ENCODE data around the gene ARMC12. TPM values are rescaled to one million over a fixed set of nuclear protein-coding genes. Genes with fewer than 3 reads are reported as not detected.
"Not testable (repeated sequence)": the region's sequence is repeated elsewhere in the genome, so short reads cannot be mapped to it uniquely, and the experiment has no call there.

ARMC12 gene
- total RNA-seq, 1 donor from 2014 or later = not detected

DNA sequence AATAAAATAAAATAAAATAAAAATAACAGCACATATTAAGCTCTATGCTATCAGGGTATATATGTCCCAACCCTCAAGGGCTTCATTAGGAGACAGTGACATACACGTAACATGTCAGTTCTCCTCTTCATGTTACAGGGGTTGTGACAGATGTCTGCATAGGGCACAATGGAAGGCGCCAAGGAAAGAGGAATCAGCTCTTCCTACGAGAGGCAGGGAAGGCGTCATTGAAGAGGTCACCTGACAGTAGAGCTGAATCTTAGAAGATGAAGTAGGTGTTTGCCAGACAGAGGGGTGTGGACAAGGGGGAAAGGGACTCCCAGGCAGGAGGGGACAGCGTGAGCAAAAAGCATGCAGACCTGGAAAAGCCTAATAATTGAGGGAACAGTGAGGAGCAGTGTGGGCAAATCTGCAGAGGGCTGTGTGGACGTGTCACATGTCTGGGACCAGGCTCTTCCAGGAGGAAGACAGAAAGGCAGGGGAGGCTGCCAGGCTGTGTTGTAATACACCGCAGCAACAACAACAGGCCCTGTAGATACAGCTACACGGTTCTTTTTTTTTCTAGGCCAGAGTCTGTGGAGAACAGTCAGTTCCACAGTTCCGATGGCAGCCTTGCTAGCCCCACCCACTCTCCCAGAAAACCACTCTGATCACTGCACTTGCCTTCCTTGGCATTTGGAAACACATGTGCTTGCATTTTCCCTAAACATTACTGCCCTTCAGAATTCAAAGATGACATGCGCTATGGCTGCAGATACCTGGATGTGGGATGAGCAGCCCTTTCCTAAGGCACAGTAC is 45.6 kb upstream of the ARMC12 start:
- Histone ChIP-seq H3K9me3 (no peaks in the 10 kb centered on the region), H3K4me3 (no peak overlapping the region), H3K36me3 (no peaks in the 10 kb centered on the region), H3K4me1 (peaks cover 29% of the 10 kb centered on the region), H3K27me3 (ENCODE audit: low read depth) (no peaks in the 10 kb centered on the region), H3K27ac (peak overlapping the region; percentile 75)
- DNase-seq = peak; percentile 90
- intact Hi-C loops (cut with DNase I) = no loop called here
- ATAC-seq = peak; percentile 36 to 82
- TF ChIP-seq, protein P1, sequence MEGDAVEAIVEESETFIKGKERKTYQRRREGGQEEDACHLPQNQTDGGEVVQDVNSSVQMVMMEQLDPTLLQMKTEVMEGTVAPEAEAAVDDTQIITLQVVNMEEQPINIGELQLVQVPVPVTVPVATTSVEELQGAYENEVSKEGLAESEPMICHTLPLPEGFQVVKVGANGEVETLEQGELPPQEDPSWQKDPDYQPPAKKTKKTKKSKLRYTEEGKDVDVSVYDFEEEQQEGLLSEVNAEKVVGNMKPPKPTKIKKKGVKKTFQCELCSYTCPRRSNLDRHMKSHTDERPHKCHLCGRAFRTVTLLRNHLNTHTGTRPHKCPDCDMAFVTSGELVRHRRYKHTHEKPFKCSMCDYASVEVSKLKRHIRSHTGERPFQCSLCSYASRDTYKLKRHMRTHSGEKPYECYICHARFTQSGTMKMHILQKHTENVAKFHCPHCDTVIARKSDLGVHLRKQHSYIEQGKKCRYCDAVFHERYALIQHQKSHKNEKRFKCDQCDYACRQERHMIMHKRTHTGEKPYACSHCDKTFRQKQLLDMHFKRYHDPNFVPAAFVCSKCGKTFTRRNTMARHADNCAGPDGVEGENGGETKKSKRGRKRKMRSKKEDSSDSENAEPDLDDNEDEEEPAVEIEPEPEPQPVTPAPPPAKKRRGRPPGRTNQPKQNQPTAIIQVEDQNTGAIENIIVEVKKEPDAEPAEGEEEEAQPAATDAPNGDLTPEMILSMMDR (IDR thresholded peaks at IDR 0.05) = no peak

DNA sequence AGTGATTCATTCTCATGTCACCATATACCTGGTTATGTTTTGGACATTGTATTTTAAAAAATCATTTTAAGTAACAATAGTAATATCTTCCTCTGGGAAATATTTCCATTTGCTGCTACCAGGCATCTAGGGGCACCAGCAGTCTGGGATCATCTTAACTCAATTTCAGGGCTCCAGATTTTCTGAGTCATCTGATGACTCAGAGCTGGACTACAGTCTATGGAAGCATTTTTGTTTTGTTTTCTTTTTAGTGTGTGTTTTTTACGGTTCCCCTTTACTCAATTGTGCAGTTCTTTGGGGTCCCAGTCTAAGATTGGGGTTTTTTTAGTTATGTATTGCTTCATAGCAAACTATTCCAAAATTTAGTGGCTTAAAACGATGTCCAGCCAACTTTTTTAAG is 42.4 kb upstream of the ARMC12 start:
- H3K27ac ChIP-seq = no peak overlapping the region
- TF ChIP-seq, protein P1 (IDR thresholded peaks at IDR 0.05) = no peak
- H3K36me3 ChIP-seq = no peaks in the 10 kb centered on the region
- DNase-seq (no peak), ATAC-seq (no peak)
- H3K9me3 ChIP-seq = no peaks in the 10 kb centered on the region
- H3K27me3 ChIP-seq (ENCODE audit: low read depth) = no peaks in the 10 kb centered on the region
- intact Hi-C loops (cut with DNase I) = no loop called here
- no peak overlapping the region for H3K4me3 ChIP-seq
- H3K4me1 ChIP-seq = peaks cover 23% of the 10 kb centered on the region

DNA sequence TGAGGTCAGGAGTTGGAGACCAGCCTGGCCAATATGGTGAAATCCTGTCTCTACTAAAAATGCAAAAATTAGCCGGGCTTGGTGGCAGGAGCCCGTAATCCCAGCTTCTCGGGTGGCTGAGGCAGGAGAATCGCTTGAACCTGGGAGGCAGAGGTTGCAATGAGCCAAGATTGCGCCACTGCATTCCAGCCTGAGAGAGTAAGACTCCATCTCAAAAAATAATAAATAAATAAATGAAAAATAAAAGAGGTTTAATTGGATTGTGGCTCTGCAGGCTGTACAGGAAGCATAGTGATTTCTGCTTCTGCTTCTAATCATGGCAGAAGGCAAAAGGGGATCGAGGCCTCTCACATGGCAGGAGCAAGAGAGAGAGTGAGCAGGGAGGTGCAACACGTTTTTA is 38.4 kb upstream of the ARMC12 start:
- H3K4me1 ChIP-seq; intact Hi-C loops (cut with DNase I); H3K27me3 ChIP-seq (ENCODE audit: low read depth); H3K27ac ChIP-seq; H3K36me3 ChIP-seq; H3K9me3 ChIP-seq; ATAC-seq; H3K4me3 ChIP-seq; DNase-seq: not testable (repeated sequence)

DNA sequence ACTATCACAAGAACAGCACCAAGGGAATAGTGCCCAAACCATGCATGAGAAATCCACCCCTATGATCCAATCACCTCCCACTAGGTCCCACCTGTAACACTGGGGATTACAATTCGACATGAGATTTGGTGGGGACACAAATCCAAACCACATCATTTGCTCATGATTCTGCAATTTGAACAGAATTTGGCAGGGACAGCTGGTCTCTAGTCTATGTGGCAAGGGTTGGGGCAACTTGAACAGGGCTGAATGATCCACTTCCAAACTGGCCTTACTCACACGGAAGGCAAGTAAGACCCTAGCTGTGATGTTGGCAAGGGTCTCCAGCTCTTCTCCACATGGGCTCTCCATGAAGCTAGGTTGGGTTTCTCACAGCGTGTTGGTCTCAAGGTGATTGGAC is 38.0 kb upstream of the ARMC12 start:
- TF ChIP-seq, protein P1 (IDR thresholded peaks at IDR 0.05) = no peak
- ATAC-seq (no peak), DNase-seq (no peak)
- Histone ChIP-seq H3K9me3 (no peaks in the 10 kb centered on the region), H3K27ac (no peak overlapping the region), H3K36me3 (no peaks in the 10 kb centered on the region), H3K4me3 (no peak overlapping the region), H3K27me3 (ENCODE audit: low read depth) (no peaks in the 10 kb centered on the region), H3K4me1 (no peaks in the 10 kb centered on the region)
- intact Hi-C loops (cut with DNase I) = no loop called here

DNA sequence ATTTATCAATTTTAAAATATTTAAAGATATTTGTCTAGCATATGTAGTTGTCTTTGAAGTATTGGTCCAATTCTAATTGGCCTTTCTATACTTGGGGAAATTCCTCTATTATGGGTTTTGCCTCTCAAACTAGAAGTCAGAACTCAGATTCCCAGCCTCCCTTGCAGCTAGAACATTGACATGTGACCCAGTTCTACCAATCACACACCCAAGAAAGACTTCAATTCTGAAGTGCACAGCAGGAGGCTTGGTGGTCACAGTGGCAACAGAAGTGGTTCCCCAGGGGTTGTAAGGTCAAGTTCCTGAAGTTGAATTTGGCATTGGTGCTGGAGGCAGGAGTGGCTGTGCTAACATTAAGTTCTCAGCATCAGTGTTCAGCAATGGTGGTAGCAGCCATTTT is 33.3 kb upstream of the ARMC12 start:
- H3K36me3 ChIP-seq = no peaks in the 10 kb centered on the region
- H3K4me1 ChIP-seq = no peaks in the 10 kb centered on the region
- H3K9me3 ChIP-seq = no peaks in the 10 kb centered on the region
- intact Hi-C loops (cut with DNase I) = no loop called here
- no peak overlapping the region for H3K4me3 ChIP-seq
- DNase-seq (no peak), ATAC-seq (no peak)
- H3K27ac ChIP-seq = no peak overlapping the region
- TF ChIP-seq, protein P1 (IDR thresholded peaks at IDR 0.05) = no peak
- no peaks in the 10 kb centered on the region for H3K27me3 ChIP-seq (ENCODE audit: low read depth)

DNA sequence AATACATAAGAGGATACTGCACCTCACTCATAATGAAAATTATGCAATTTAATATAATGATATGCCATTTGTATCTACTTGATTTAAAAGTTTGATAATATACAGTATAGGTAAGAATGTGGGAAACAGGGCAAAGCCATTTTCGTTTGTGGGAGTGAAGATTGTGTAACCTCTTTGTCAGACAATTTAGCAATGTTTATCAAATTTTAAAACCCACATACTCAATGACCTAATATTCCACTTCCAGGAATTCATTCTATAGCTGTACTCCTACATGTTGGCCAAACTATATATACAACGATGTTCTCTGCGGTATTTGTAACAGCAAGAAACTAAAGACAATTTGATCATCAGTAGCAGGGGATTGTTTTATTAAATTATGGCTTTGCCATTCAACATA is 30.4 kb upstream of the ARMC12 start:
- Histone ChIP-seq H3K36me3 (no peaks in the 10 kb centered on the region), H3K9me3 (no peaks in the 10 kb centered on the region), H3K4me1 (no peaks in the 10 kb centered on the region), H3K27ac (no peak overlapping the region), H3K27me3 (ENCODE audit: low read depth) (no peaks in the 10 kb centered on the region), H3K4me3 (no peak overlapping the region)
- TF ChIP-seq, protein P1 (IDR thresholded peaks at IDR 0.05) = no peak
- intact Hi-C loops (cut with DNase I) = no loop called here
- no peak for DNase-seq
- ATAC-seq = no peak

Measured in lower lobe of right lung (tissue), 2 donors.